Testis (tissue), 2 donors: Measurements from ENCODE around the gene CDKN2D.

Experiments
- POLR2A ChIP-seq: fragments of 450-650 bp; IDR thresholded peaks from one replicate; pipeline ENCODE4 v1.6.1; 2017; ENCODE audit warnings: antibody characterized with exemption, mild to moderate bottlenecking, moderate library complexity
- TF ChIP-seq, protein P1 (sequence below), 3 experiments: fragments of 450-650 bp in 2 of 3; fragments of 200-600 bp in 1 of 3; sonication (generic) in 1 of 3; IDR thresholded peaks; one replicate each; pipeline ENCODE4 v1.5.1; 2016 to 2019; ENCODE audit warnings: antibody characterized with exemption in 3 of 3, mild to moderate bottlenecking in 2 of 3, moderate library complexity in 1 of 3

DNA sequence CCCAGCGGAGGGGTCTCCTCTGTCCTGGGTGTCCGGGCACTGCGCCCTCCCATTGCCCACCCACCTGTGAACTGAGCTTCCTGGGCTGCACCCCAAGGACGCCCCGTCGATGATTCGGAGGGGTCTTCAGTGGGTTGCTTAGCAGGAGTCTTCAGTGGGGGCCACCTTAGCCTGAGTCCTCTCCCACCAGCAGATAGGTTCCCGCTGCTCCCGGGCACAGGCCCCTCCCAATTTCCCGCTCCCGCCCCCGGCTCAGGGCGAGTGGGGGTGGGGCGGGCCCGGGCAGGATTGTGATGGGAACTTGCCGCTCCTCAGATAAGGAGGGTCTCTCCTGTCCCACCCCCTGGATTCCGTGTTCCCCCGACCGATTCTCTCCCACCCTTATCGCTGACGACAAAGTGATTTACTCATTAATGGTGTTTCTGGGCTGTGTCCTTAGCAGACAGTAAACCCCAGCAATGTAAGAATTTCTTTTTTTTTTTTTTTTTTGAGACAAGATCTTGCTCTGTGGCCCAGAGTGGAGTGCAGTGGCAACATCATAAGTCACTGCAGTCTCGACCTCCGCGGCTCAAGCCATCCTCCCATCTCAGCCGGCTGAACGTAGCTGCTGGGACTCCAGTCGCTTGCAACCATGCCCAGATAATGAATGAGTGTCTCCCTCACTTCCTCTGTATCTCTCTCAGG is 50.9 kb downstream of the CDKN2D start:
- TF ChIP-seq, protein P1, sequence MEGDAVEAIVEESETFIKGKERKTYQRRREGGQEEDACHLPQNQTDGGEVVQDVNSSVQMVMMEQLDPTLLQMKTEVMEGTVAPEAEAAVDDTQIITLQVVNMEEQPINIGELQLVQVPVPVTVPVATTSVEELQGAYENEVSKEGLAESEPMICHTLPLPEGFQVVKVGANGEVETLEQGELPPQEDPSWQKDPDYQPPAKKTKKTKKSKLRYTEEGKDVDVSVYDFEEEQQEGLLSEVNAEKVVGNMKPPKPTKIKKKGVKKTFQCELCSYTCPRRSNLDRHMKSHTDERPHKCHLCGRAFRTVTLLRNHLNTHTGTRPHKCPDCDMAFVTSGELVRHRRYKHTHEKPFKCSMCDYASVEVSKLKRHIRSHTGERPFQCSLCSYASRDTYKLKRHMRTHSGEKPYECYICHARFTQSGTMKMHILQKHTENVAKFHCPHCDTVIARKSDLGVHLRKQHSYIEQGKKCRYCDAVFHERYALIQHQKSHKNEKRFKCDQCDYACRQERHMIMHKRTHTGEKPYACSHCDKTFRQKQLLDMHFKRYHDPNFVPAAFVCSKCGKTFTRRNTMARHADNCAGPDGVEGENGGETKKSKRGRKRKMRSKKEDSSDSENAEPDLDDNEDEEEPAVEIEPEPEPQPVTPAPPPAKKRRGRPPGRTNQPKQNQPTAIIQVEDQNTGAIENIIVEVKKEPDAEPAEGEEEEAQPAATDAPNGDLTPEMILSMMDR (IDR thresholded peaks at IDR 0.05) = no peak
- no peak for TF ChIP-seq POLR2A
